Measurements from ENCODE around the gene UBAC2.

UBAC2 gene

GRCh38 chr13:99379856-99380801, 179.5 kb downstream of the UBAC2 start:
- Histone ChIP-seq H3K9me3 (ENCODE audit: control insufficient read depth, low read length) (no peaks in the 10 kb centered on the region), H3K4me3 (ENCODE audit: extremely low read depth, insufficient read depth, low read length, poor library complexity, severe bottlenecking) (no peak overlapping the region), H3K27ac (ENCODE audit: low read depth, low read length, severe bottlenecking) (no peak overlapping the region), H3K36me3 (ENCODE audit: control insufficient read depth, insufficient read depth, low read length) (peaks cover 34% of the 10 kb centered on the region), H3K4me1 (ENCODE audit: control insufficient read depth, insufficient read depth, low read length, poor library complexity, severe bottlenecking) (no peaks in the 10 kb centered on the region)
- 91 to 95% methylated on average over 13 to 15 of the region's 16 CpGs for WGBS, 2 experiments (ENCODE audit: insufficient coverage in 2 of 2)

GRCh38 chr13:99380921-99381645, 180.4 kb downstream of the UBAC2 start:
- H3K27ac ChIP-seq (ENCODE audit: low read depth, low read length, severe bottlenecking): no peak overlapping the region
- H3K4me3 ChIP-seq (ENCODE audit: extremely low read depth, insufficient read depth, low read length, poor library complexity, severe bottlenecking): no peak overlapping the region
- peaks cover 38% of the 10 kb centered on the region for H3K36me3 ChIP-seq (ENCODE audit: control insufficient read depth, insufficient read depth, low read length)
- 94 to 96% methylated on average over 13 to 14 of the region's 15 CpGs for WGBS, 2 experiments (ENCODE audit: insufficient coverage in 2 of 2)
- no peaks in the 10 kb centered on the region for H3K9me3 ChIP-seq (ENCODE audit: control insufficient read depth, low read length)
- H3K4me1 ChIP-seq (ENCODE audit: control insufficient read depth, insufficient read depth, low read length, poor library complexity, severe bottlenecking): no peaks in the 10 kb centered on the region

GRCh38 chr13:99381766-99382165, 181.1 kb downstream of the UBAC2 start:
- no peak overlapping the region for H3K4me3 ChIP-seq (ENCODE audit: extremely low read depth, insufficient read depth, low read length, poor library complexity, severe bottlenecking)
- no peaks in the 10 kb centered on the region for H3K4me1 ChIP-seq (ENCODE audit: control insufficient read depth, insufficient read depth, low read length, poor library complexity, severe bottlenecking)
- H3K27ac ChIP-seq (ENCODE audit: low read depth, low read length, severe bottlenecking): no peak overlapping the region
- 83% methylated on average over 1 of the region's 2 CpGs for WGBS, 2 experiments (ENCODE audit: insufficient coverage in 2 of 2)
- H3K9me3 ChIP-seq (ENCODE audit: control insufficient read depth, low read length): no peaks in the 10 kb centered on the region
- H3K36me3 ChIP-seq (ENCODE audit: control insufficient read depth, insufficient read depth, low read length): peaks cover 39% of the 10 kb centered on the region

DNA sequence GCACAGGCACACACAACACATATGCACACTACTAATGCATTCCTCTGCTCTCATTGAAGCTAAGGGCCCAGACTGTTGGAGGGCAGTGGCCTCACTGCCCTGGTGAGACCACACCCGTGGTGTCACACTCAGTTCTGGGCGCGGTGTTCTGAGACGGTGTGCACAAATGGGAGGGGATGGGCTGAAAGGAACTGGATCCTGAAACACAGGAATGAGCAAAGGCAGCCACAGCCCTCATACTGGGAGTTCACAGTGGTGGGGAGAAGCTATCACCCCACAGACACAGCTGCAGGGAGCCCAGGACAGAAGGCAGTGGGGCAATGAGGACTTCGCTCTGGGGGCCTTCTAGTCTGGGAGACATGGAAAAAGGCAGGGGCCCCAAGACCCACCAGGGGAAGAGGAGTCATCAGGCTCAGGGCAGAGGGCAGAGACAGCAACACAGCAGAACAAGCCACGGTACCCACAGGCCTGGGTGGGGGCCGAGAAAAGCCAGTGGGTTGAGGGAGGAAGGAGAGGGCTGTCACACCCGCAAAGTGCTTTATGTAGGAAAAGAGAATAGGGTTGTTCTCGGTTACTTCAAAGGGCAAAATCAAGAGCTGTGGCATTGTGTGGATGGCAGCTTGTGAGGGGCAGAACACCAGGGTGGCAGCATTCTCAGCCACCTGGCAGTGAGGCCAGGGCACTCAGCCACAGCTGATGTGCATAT, 181.9 kb downstream of the UBAC2 start:
- H3K36me3 ChIP-seq (ENCODE audit: control insufficient read depth, insufficient read depth, low read length): peaks cover 40% of the 10 kb centered on the region
- WGBS, 2 experiments (ENCODE audit: insufficient coverage in 2 of 2): 91 to 97% methylated on average over 7 to 9 of the region's 9 CpGs
- H3K4me1 ChIP-seq (ENCODE audit: control insufficient read depth, insufficient read depth, low read length, poor library complexity, severe bottlenecking): no peaks in the 10 kb centered on the region
- H3K4me3 ChIP-seq (ENCODE audit: extremely low read depth, insufficient read depth, low read length, poor library complexity, severe bottlenecking): no peak overlapping the region
- no peaks in the 10 kb centered on the region for H3K9me3 ChIP-seq (ENCODE audit: control insufficient read depth, low read length)
- H3K27ac ChIP-seq (ENCODE audit: low read depth, low read length, severe bottlenecking): no peak overlapping the region

- H3K4me3 ChIP-seq (ENCODE audit: extremely low read depth, insufficient read depth, low read length, poor library complexity, severe bottlenecking): no peak overlapping the region
- no peaks in the 10 kb centered on the region for H3K9me3 ChIP-seq (ENCODE audit: control insufficient read depth, low read length)
- no peak overlapping the region for H3K27ac ChIP-seq (ENCODE audit: low read depth, low read length, severe bottlenecking)
- 86 to 98% methylated on average over 10 to 11 of the region's 11 CpGs for WGBS, 2 experiments (ENCODE audit: insufficient coverage in 2 of 2)
- peaks cover 31% of the 10 kb centered on the region for H3K36me3 ChIP-seq (ENCODE audit: control insufficient read depth, insufficient read depth, low read length)
- no peaks in the 10 kb centered on the region for H3K4me1 ChIP-seq (ENCODE audit: control insufficient read depth, insufficient read depth, low read length, poor library complexity, severe bottlenecking)
Observed at GRCh38 chr13:99383511-99383921, 182.9 kb downstream of the UBAC2 start.

- Histone ChIP-seq H3K36me3 (ENCODE audit: control insufficient read depth, insufficient read depth, low read length) (peaks cover 29% of the 10 kb centered on the region), H3K4me3 (ENCODE audit: extremely low read depth, insufficient read depth, low read length, poor library complexity, severe bottlenecking) (no peak overlapping the region), H3K9me3 (ENCODE audit: control insufficient read depth, low read length) (no peaks in the 10 kb centered on the region), H3K27ac (ENCODE audit: low read depth, low read length, severe bottlenecking) (no peak overlapping the region), H3K4me1 (ENCODE audit: control insufficient read depth, insufficient read depth, low read length, poor library complexity, severe bottlenecking) (no peaks in the 10 kb centered on the region)
- 83 to 100% methylated on average over 1 to 3 of the region's 5 CpGs for WGBS, 2 experiments (ENCODE audit: insufficient coverage in 2 of 2)
Observed at GRCh38 chr13:99383946-99384345, 183.3 kb downstream of the UBAC2 start.

DNA sequence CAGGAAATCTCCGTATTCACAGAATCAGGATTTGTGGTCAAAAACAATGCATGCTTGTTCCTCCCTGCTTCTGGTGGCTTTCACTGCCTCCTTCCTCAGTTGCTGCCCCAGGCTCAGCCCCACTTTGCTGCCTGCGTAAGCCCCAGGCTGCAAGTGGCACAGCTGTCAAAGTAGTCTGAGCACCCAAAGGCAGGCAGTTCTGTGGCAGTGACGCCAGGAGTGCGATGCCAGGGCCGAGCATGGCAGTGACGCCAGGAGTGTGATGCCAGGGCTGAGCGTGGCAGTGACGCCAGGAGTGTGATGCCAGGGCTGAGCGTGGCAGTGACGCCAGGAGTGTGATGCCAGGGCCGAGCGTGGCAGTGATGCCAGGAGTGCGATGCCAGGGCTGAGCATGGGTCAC, 183.8 kb downstream of the UBAC2 start:
- Histone ChIP-seq H3K4me3 (ENCODE audit: extremely low read depth, insufficient read depth, low read length, poor library complexity, severe bottlenecking) (no peak overlapping the region), H3K36me3 (ENCODE audit: control insufficient read depth, insufficient read depth, low read length) (peaks cover 24% of the 10 kb centered on the region), H3K4me1 (ENCODE audit: control insufficient read depth, insufficient read depth, low read length, poor library complexity, severe bottlenecking) (no peaks in the 10 kb centered on the region), H3K9me3 (ENCODE audit: control insufficient read depth, low read length) (no peaks in the 10 kb centered on the region), H3K27ac (ENCODE audit: low read depth, low read length, severe bottlenecking) (no peak overlapping the region)
- WGBS, 2 experiments (ENCODE audit: insufficient coverage in 2 of 2): 97% methylated on average over 13 of the region's 13 CpGs

DNA sequence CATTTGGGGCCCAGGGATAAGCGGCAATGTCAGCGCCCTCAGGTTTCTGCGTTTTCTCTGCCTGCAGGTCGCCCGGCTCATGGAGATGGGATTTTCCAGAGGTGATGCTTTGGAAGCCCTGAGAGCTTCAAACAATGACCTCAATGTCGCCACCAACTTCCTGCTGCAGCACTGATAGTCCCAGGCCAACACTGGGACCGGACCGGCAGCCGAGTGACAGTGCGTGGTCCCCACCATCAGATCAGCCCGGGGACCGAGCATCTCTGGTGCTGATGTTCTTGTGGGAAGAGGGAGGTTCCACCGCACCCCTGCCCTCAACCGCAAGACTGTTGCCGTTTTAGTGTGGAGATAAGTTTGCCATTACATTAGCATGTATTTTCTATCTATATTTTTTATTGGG, 184.5 kb downstream of the UBAC2 start:
- peaks cover 19% of the 10 kb centered on the region for H3K36me3 ChIP-seq (ENCODE audit: control insufficient read depth, insufficient read depth, low read length)
- WGBS, 2 experiments (ENCODE audit: insufficient coverage in 2 of 2): 92 to 96% methylated on average over 7 of the region's 15 CpGs
- H3K4me3 ChIP-seq (ENCODE audit: extremely low read depth, insufficient read depth, low read length, poor library complexity, severe bottlenecking): no peak overlapping the region
- no peaks in the 10 kb centered on the region for H3K4me1 ChIP-seq (ENCODE audit: control insufficient read depth, insufficient read depth, low read length, poor library complexity, severe bottlenecking)
- no peak overlapping the region for H3K27ac ChIP-seq (ENCODE audit: low read depth, low read length, severe bottlenecking)
- no peaks in the 10 kb centered on the region for H3K9me3 ChIP-seq (ENCODE audit: control insufficient read depth, low read length)

GRCh38 chr13:99385940-99386339, 185.3 kb downstream of the UBAC2 start:
- Histone ChIP-seq H3K27ac (ENCODE audit: low read depth, low read length, severe bottlenecking) (no peak overlapping the region), H3K4me3 (ENCODE audit: extremely low read depth, insufficient read depth, low read length, poor library complexity, severe bottlenecking) (no peak overlapping the region), H3K9me3 (ENCODE audit: control insufficient read depth, low read length) (no peaks in the 10 kb centered on the region), H3K4me1 (ENCODE audit: control insufficient read depth, insufficient read depth, low read length, poor library complexity, severe bottlenecking) (no peaks in the 10 kb centered on the region), H3K36me3 (ENCODE audit: control insufficient read depth, insufficient read depth, low read length) (peaks cover 16% of the 10 kb centered on the region)
- 86 to 94% methylated on average over 4 to 5 of the region's 6 CpGs for WGBS, 2 experiments (ENCODE audit: insufficient coverage in 2 of 2)

DNA sequence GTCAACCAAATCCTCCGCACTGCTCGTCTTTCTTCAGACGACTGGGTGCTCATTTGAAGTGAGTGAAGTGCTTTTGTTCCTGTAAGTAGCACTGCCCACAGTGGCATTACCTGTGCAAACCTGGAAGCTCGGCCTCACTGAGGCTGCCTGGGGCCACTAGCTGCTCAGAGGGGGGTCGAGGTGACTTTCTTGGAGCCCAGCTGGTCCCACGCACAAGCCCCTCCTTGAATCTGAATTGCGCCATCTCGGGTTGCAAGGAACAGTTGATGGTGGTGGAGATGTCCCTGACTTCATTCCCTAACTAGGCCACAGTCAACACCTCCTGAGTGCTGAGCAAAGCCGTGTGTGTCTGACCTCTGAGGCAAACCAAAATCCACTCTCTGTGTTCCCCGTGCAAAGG, 185.8 kb downstream of the UBAC2 start:
- Histone ChIP-seq H3K27ac (ENCODE audit: low read depth, low read length, severe bottlenecking) (no peak overlapping the region), H3K36me3 (ENCODE audit: control insufficient read depth, insufficient read depth, low read length) (peaks cover 16% of the 10 kb centered on the region)
- 85 to 86% methylated on average over 3 to 6 of the region's 10 CpGs for WGBS, 2 experiments (ENCODE audit: insufficient coverage in 2 of 2)

More for the DNA sequence above, 185.8 kb downstream of the UBAC2 start:
- H3K9me3 ChIP-seq (ENCODE audit: control insufficient read depth, low read length): no peaks in the 10 kb centered on the region
- no peak overlapping the region for H3K4me3 ChIP-seq (ENCODE audit: extremely low read depth, insufficient read depth, low read length, poor library complexity, severe bottlenecking)
- no peaks in the 10 kb centered on the region for H3K4me1 ChIP-seq (ENCODE audit: control insufficient read depth, insufficient read depth, low read length, poor library complexity, severe bottlenecking)

All from mesodermal cell (in vitro differentiated cells).